HG03025 (cell line): Measurements from ENCODE around the gene C1orf167.

Experiments
- ATAC-seq: cut with Tn5 transposase; IDR thresholded peaks from one replicate; pipeline ENCODE4 v1.9.1; 2021; ENCODE audit warnings: mild to moderate bottlenecking, moderate library complexity; ENCODE audit not compliant: unreplicated experiment, low FRiP score

Gene C1orf167

GRCh38 chr1:11764115-11764514, 2.1 kb downstream of the C1orf167 start:
- no peak for ATAC-seq

GRCh38 chr1:11764519-11764918, 2.5 kb downstream of the C1orf167 start:
- ATAC-seq = no peak

- ATAC-seq = no peak
Observed at GRCh38 chr1:11765661-11766428, 3.9 kb downstream of the C1orf167 start.

- no peak for ATAC-seq
Observed at GRCh38 chr1:11766429-11766776, 4.4 kb downstream of the C1orf167 start.

GRCh38 chr1:11767922-11768704, 6.1 kb downstream of the C1orf167 start:
- no peak for ATAC-seq

GRCh38 chr1:11768821-11769220, 6.8 kb downstream of the C1orf167 start:
- no peak for ATAC-seq

- ATAC-seq = no peak
Observed at GRCh38 chr1:11769274-11769673, 7.3 kb downstream of the C1orf167 start.

GRCh38 chr1:11770011-11770410, 8.0 kb downstream of the C1orf167 start:
- no peak for ATAC-seq

GRCh38 chr1:11771481-11772043, 9.6 kb downstream of the C1orf167 start:
- ATAC-seq = no peak

GRCh38 chr1:11772458-11772857, 10.5 kb downstream of the C1orf167 start:
- no peak for ATAC-seq

- no peak for ATAC-seq
Observed at GRCh38 chr1:11774753-11775152, 12.8 kb downstream of the C1orf167 start.

- no peak for ATAC-seq
Observed at GRCh38 chr1:11777658-11778322, 15.8 kb downstream of the C1orf167 start.

GRCh38 chr1:11778336-11778735, 16.3 kb downstream of the C1orf167 start:
- no peak for ATAC-seq

- no peak for ATAC-seq
Observed at GRCh38 chr1:11778844-11779623, 17.0 kb downstream of the C1orf167 start.

GRCh38 chr1:11779715-11780379, 17.9 kb downstream of the C1orf167 start:
- ATAC-seq = no peak

GRCh38 chr1:11780380-11781147, 18.6 kb downstream of the C1orf167 start:
- no peak for ATAC-seq

- ATAC-seq = no peak
Observed at GRCh38 chr1:11781297-11781696, 19.3 kb downstream of the C1orf167 start.

- no peak for ATAC-seq
Observed at GRCh38 chr1:11782127-11782708, 20.2 kb downstream of the C1orf167 start.

GRCh38 chr1:11783556-11783955, 21.6 kb downstream of the C1orf167 start:
- no peak for ATAC-seq
